Uterus (tissue), 2 donors: ENCODE measurements around the gene LTBP1.

ENCODE experiments used
- CTCF ChIP-seq, 4 experiments: fragments of 200-600 bp in 2 of 4; fragments of 450-650 bp in 2 of 4; sonication (generic) in 2 of 4; IDR thresholded peaks; one replicate each; pipeline ENCODE4 v1.5.1; 2016 to 2019; ENCODE audit warnings: antibody characterized with exemption in 4 of 4, mild to moderate bottlenecking in 2 of 4, moderate library complexity in 1 of 4
- POLR2A ChIP-seq, 2 donors: fragments of 450-650 bp; IDR thresholded peaks; one replicate each; pipeline ENCODE4 v1.6.1; 2016; ENCODE audit warnings: antibody characterized with exemption in 2 of 2, mild to moderate bottlenecking in 1 of 2, moderate library complexity in 1 of 2

DNA sequence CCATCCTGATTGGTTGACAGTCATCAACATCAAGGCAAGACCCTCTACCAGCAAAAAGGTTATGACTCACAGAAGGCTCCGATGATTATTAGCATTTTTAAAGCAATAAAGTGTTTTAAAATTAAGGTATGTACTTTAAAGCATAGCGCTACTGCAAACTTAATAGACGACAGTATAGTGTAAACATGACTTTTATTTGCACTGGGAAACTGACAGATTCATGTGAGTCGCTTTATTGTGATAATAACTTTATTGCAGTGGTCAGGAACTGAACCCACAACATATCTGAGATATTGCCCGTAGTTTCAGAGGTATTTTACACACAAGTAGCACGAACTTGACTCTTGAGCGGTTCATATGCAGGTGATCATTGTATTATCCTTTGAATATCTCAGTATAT, 249.1 kb downstream of the LTBP1 start:
- TF ChIP-seq CTCF (IDR thresholded peaks at IDR 0.05) (no peak), POLR2A (IDR thresholded peaks at IDR 0.05) (no peak)
